Common myeloid progenitor, CD34-positive (primary cell): ENCODE measurements around the gene PKDCC.

ENCODE experiments used
- CTCF ChIA-PET: fragments of 350-600 bp; sonication (Branson Sonifier 250); formaldehyde crosslinking; loops from one replicate; lab custom pipeline; 2021; ENCODE audit warnings: antibody characterized with exemption; lab: Charles Lee
- POLR2A ChIA-PET: fragments of 350-600 bp; sonication (Branson Sonifier 250); formaldehyde crosslinking; loops from one replicate; lab custom pipeline; 2021; ENCODE audit warnings: antibody characterized with exemption; lab: Charles Lee
- DNase-seq, 3 donors: peaks; one replicate each; pipeline versions ENCODE4 v3.0.0 to v3.0.0-alpha.2; 2013
- H3K27ac ChIP-seq, 2 experiments: 1 replicate in 1 of 2; 2 replicates in 1 of 2; pipeline ENCODE4 v1.7.0; 2013; ENCODE audit warnings: inconsistent platforms in 2 of 2, low read length in 2 of 2, mild to moderate bottlenecking in 2 of 2, low read depth in 1 of 2, moderate library complexity in 1 of 2; ENCODE audit not compliant: severe bottlenecking in 2 of 2, insufficient read depth in 1 of 2, poor library complexity in 1 of 2
- H3K27me3 ChIP-seq, 5 experiments: replicated peaks in 2 of 5; 1 replicate in 3 of 5; 2 replicates in 2 of 5; pipeline versions ENCODE4 v1.6.1 to v1.7.0; 2013; ENCODE audit warnings: low read length in 4 of 5, mild to moderate bottlenecking in 2 of 5, moderate library complexity in 2 of 5, inconsistent platforms in 1 of 5; ENCODE audit not compliant: insufficient read depth in 5 of 5, control insufficient read depth in 4 of 5
- H3K36me3 ChIP-seq, 4 experiments: 1 replicate in 2 of 4; 2 replicates in 2 of 4; pipeline versions ENCODE4 v1.6.1 to v1.7.0; 2013; ENCODE audit warnings: low read length in 3 of 4, control low read depth in 1 of 4, mild to moderate bottlenecking in 1 of 4; ENCODE audit not compliant: control insufficient read depth in 4 of 4, insufficient read depth in 4 of 4
- H3K4me1 ChIP-seq, 4 experiments: 1 replicate in 3 of 4; 2 replicates in 1 of 4; pipeline versions ENCODE4 v1.6.1 to v1.7.1; 2013; ENCODE audit warnings: low read length in 3 of 4, mild to moderate bottlenecking in 3 of 4, control low read depth in 1 of 4, inconsistent platforms in 1 of 4, moderate library complexity in 1 of 4; ENCODE audit not compliant: control insufficient read depth in 4 of 4, insufficient read depth in 4 of 4; ENCODE audit errors: control extremely low read depth in 1 of 4
- H3K4me3 ChIP-seq, 7 experiments: 1 replicate in 4 of 7; 2 replicates in 3 of 7; pipeline versions ENCODE4 v1.5.1 to v1.7.0; 2013; ENCODE audit warnings: mild to moderate bottlenecking in 7 of 7, low read length in 6 of 7, moderate library complexity in 6 of 7, inconsistent platforms in 2 of 7, low read depth in 2 of 7, control low read depth in 1 of 7; ENCODE audit not compliant: insufficient read depth in 4 of 7, control insufficient read depth in 1 of 7; ENCODE audit errors: extremely low read depth in 1 of 7
- H3K9me3 ChIP-seq, 5 experiments: 1 replicate in 4 of 5; 2 replicates in 1 of 5; pipeline versions ENCODE4 v1.6.1 to v1.7.1; 2013; ENCODE audit warnings: low read length in 4 of 5, mild to moderate bottlenecking in 2 of 5, inconsistent platforms in 1 of 5, low read depth in 1 of 5, moderate library complexity in 1 of 5; ENCODE audit not compliant: control insufficient read depth in 4 of 5, insufficient read depth in 2 of 5; ENCODE audit errors: control extremely low read depth in 1 of 5
- WGBS: methylation state at CpG from one replicate; pipeline ENCODE4 v1.1.5; 2013; ENCODE audit not compliant: insufficient coverage; 5-methylcytosine and 5-hydroxymethylcytosine counted together

The PKDCC gene

DNA sequence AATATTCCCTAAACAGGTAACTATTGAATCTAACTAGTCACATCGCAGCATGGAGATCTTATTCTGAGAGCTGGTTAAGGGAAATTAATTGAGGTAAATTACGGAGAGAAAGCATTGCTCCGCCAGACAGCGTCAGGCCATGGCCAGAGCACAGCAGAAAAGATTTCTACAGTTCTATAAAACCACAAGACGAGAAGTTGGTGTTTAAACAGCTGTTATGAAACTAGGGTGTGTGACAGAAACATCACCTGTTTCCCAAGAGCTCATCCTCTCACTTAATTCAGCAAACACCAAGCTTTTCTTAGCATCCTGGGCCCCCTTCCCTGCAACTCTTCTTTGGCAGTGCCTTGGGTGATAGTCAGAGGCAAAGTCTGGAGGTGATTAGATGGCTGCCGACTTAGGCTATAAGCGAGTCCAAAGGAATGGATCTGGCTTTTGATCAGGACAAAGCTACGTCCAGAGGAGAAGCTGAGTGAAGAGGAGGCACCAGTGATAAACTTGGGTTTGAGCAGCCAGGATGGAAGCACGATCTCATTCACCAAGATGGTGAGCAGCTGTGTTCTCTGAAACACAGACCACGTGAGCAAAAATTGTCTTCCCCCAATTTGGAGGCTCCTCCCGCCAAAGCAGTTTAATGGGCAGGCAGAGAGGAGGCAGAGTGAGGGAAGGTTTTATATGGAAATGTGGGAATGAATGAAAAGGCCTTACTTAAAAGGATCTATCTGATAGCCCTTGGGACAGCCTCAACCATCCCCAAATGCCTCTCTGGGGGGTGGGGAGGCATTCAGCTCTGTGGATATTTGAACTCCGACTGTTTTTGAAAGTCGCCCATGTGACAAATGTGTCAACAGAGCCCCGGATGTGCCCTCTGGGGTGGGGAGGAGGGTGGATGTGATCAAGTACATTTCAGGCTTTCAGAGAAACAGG, 57.8 kb downstream of the PKDCC start:
- Histone ChIP-seq H3K36me3 (no peaks in the 10 kb centered on the region), H3K9me3 (no peaks in the 10 kb centered on the region), H3K4me1 (peaks cover 5 to 34% (median 23%) of the 10 kb centered on the region in 4 experiments), H3K4me3 (no peak overlapping the region), H3K27me3 (peaks cover 0 to 26% (median 15%) of the 10 kb centered on the region in 5 experiments), H3K27ac (no peak overlapping the region)
- ChIA-PET CTCF (interaction anchor here (0.7 to 3.8 kb wide), 4 partner anchors 10 to 28 kb away, joined by 3 to 13 read pairs (median 4); no protein-coding TSS in a partner anchor), POLR2A (no interaction called here)
- DNase-seq = peak in 2 of 3 donors; percentile 51 to 62
- WGBS = 83% methylated on average over 8 of the region's 14 CpGs

DNA sequence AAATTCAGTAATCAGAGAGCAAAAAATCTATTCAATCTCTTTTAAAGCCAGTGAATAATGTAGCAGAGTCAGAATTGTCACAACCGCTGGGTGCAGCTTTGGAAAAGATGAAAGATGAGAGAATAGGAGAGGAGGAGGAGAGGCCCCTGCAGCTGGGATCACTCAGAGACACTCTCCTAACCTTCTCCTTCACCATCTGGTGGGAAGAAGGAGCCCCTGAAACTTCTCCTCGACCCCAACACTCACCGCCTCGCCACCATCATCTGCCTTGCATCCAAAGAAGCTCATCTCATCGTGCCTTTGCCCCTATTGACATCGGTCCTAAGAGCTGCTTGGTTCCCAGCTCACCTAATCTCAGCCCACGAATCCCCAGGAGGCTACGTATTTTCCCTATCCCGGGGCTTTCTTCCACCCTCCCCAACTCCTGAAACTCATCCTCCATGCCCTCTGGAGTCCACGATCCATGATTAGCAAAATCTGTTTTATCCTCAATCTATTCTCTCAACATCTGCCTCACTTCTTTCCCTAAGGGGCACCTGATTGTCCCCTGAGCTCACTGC, 58.5 kb downstream of the PKDCC start:
- Histone ChIP-seq H3K9me3 (no peaks in the 10 kb centered on the region), H3K27me3 (peaks cover 0 to 25% (median 15%) of the 10 kb centered on the region in 5 experiments), H3K36me3 (no peaks in the 10 kb centered on the region), H3K4me3 (no peak overlapping the region), H3K4me1 (peaks cover 5 to 28% (median 18%) of the 10 kb centered on the region in 4 experiments), H3K27ac (peak overlapping the region in 1 of 2 experiments; percentile 27)
- ChIA-PET CTCF (interaction anchor here (0.7 to 3.8 kb wide), 6 partner anchors 10 to 76 kb away, joined by 3 to 13 read pairs (median 3); no protein-coding TSS in a partner anchor), POLR2A (interaction anchor here (0.6 kb wide), 1 partner anchor 12 kb away, joined by 3 read pairs; no protein-coding TSS in a partner anchor)
- WGBS = 97% methylated on average over 8 of the region's 10 CpGs
- no peak for DNase-seq

DNA sequence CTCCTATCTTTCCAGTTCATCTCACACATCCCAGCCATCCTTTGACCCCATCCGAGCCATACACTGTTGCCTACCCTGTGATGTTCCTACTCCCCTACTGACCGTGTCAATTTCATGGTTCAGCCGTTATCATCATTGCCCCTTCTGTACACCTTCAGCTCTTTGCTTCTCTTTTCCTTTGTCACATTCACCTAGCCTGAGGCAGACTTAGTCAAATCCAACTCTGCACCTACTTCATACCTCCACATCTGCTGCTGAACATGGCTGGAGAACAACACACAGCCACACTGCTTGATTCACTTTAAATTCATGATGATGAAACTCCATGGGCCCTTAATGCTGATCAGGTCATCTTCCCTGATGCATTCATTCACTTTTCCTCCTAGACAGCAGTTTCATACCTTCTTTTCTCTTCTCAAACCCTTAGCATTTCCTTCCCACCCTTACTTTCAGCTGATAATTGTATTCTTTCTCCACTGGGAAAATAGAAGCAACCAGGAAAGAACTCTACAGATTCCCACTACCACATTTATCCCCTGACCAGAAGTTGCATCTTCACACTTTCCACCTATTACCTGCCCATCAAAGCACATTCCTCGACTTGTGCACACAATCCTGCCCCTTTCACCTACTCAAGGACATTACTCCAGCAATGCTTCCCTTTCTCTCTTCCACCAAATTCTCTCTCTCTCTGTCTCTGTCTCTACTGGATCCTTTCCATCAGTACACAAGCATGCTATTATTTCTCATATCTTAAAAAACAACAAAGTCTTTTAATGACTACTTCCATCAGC, 59.6 kb downstream of the PKDCC start:
- Histone ChIP-seq H3K4me1 (peaks cover 5 to 17% (median 8%) of the 10 kb centered on the region in 4 experiments), H3K27me3 (peaks cover 0 to 26% (median 15%) of the 10 kb centered on the region in 5 experiments), H3K36me3 (no peaks in the 10 kb centered on the region), H3K27ac (no peak overlapping the region), H3K9me3 (no peaks in the 10 kb centered on the region), H3K4me3 (no peak overlapping the region)
- ChIA-PET CTCF (interaction anchor here (1.1 kb wide), 1 partner anchor 9 kb away, joined by 3 read pairs; no protein-coding TSS in a partner anchor), POLR2A (interaction anchor here (0.7 kb wide), 1 partner anchor 25 kb away, joined by 3 read pairs; no protein-coding TSS in a partner anchor)
- DNase-seq = no peak
- 98% methylated on average over 4 of the region's 4 CpGs for WGBS
